Chondrocyte (in vitro differentiated cells): ENCODE results near the gene IQCE. TPM values are rescaled to one million over a fixed set of nuclear protein-coding genes. Genes with fewer than 3 reads are reported as not detected.
A peak's percentile ranks its signal among the peaks of the same experiment; 100 is the strongest.
"Not testable (repeated sequence)": the region's sequence is repeated elsewhere in the genome, so short reads cannot be mapped to it uniquely, and the experiment has no call there.

Experiments
- DNase-seq: peaks from one replicate; pipeline ENCODE4 v3.0.0; 2021; ENCODE audit warnings: mixed read lengths, low spot score
- H3K27ac Mint-ChIP-seq: one replicate; pipeline ENCODE4 v1.8.0; 2021; ENCODE audit warnings: mild to moderate bottlenecking, moderate library complexity, mixed read lengths; ENCODE audit not compliant: unreplicated experiment
- H3K27me3 Mint-ChIP-seq: 2 replicates; pipeline ENCODE4 v1.8.0; 2021; ENCODE audit warnings: low read depth, mixed read lengths
- H3K36me3 Mint-ChIP-seq: 2 replicates; pipeline ENCODE4 v1.8.0; 2021; ENCODE audit warnings: low read depth, mixed read lengths
- H3K4me1 Mint-ChIP-seq: 2 replicates; pipeline ENCODE4 v1.8.0; 2021; ENCODE audit warnings: low read depth, mild to moderate bottlenecking, mixed read lengths
- H3K4me3 Mint-ChIP-seq: one replicate; pipeline ENCODE4 v1.8.0; 2021; ENCODE audit warnings: mild to moderate bottlenecking, moderate library complexity, mixed read lengths; ENCODE audit not compliant: unreplicated experiment
- H3K9me3 Mint-ChIP-seq: 2 replicates; pipeline ENCODE4 v1.8.0; 2021; ENCODE audit warnings: low read depth, mixed read lengths
- CTCF ChIP-seq: fragments of 200-600 bp; sonication (generic); IDR thresholded peaks from 2 replicates; pipeline ENCODE4 v1.5.0; 2021; ENCODE audit warnings: antibody characterized with exemption, mild to moderate bottlenecking, moderate library complexity
- total RNA-seq: library from RNA; stranded (reverse); gene quantifications from 3 replicates; pipeline ENCODE4 v1.2.1, GENCODE V29; 2021

Gene IQCE
- total RNA-seq, 1 donor from 2014 or later, result 10.0 TPM

GRCh38 chr7:2555121-2556052, 3.4 kb upstream of the IQCE start, which contains the start of gene BRAT1:
TSS of gene BRAT1 (minus strand) at chr7:2555524. CDS start at chr7:2554431, 1,093 bp downstream.
- no peaks in the 10 kb centered on the region for H3K27me3 Mint-ChIP-seq
- peak; percentile 98 for DNase-seq
- peaks cover 3% of the 10 kb centered on the region for H3K36me3 Mint-ChIP-seq
- H3K27ac Mint-ChIP-seq, result peak within 1 kb of the TSS; percentile 81
- peak within 1 kb of the TSS; percentile 78 for H3K4me3 Mint-ChIP-seq
- peaks cover 31% of the 10 kb centered on the region for H3K4me1 Mint-ChIP-seq
- no peaks in the 10 kb centered on the region for H3K9me3 Mint-ChIP-seq
- TF ChIP-seq CTCF, result peak; percentile 80

GRCh38 chr7:2559283-2559950, 638 bp downstream of the IQCE start:
- DNase-seq, result peak; percentile 60
- no peaks in the 10 kb centered on the region for H3K27me3 Mint-ChIP-seq
- H3K4me1 Mint-ChIP-seq, result peaks cover 23% of the 10 kb centered on the region
- no peak overlapping the region for H3K27ac Mint-ChIP-seq
- H3K36me3 Mint-ChIP-seq, result no peaks in the 10 kb centered on the region
- H3K9me3 Mint-ChIP-seq, result no peaks in the 10 kb centered on the region
- TF ChIP-seq CTCF, result no peak
- H3K4me3 Mint-ChIP-seq, result peak overlapping the region; percentile 68

- H3K27ac Mint-ChIP-seq, DNase-seq, H3K27me3 Mint-ChIP-seq, H3K9me3 Mint-ChIP-seq, H3K36me3 Mint-ChIP-seq, H3K4me3 Mint-ChIP-seq: not testable (repeated sequence)
- H3K4me1 Mint-ChIP-seq, result peaks cover 26% of the 10 kb centered on the region
Measured at GRCh38 chr7:2563955-2564354, 5.2 kb downstream of the IQCE start.

GRCh38 chr7:2564970-2565540, 6.3 kb downstream of the IQCE start:
- DNase-seq, result no peak
- peaks cover 23% of the 10 kb centered on the region for H3K4me1 Mint-ChIP-seq
- no peak for TF ChIP-seq CTCF
- peaks cover 5% of the 10 kb centered on the region for H3K36me3 Mint-ChIP-seq
- no peaks in the 10 kb centered on the region for H3K9me3 Mint-ChIP-seq
- no peak overlapping the region for H3K4me3 Mint-ChIP-seq
- H3K27ac Mint-ChIP-seq, result no peak overlapping the region
- no peaks in the 10 kb centered on the region for H3K27me3 Mint-ChIP-seq

- Mint-ChIP-seq H3K27ac (peak overlapping the region; percentile 86), H3K9me3 (no peaks in the 10 kb centered on the region), H3K36me3 (peaks cover 6% of the 10 kb centered on the region), H3K4me1 (peaks cover 21% of the 10 kb centered on the region), H3K4me3 (peak overlapping the region; percentile 59), H3K27me3 (no peaks in the 10 kb centered on the region)
- no peak for TF ChIP-seq CTCF
- DNase-seq, result no peak
Measured at GRCh38 chr7:2566348-2566889, 7.6 kb downstream of the IQCE start.
